Heart left ventricle (tissue), 16 donors: ENCODE measurements around the gene ASPG. TPM values are rescaled to one million over a fixed set of nuclear protein-coding genes. Genes with fewer than 3 reads are reported as not detected.

Experiments
- ATAC-seq, 4 donors: fragments of 200-7000 bp; cut with Tn5 transposase; one replicate each; pipeline ENCODE4 v1.9.1; 2020 to 2022; ENCODE audit warnings: moderate library complexity in 4 of 4, mild to moderate bottlenecking in 3 of 4, moderate number of reproducible peaks in 1 of 4
- DNase-seq, 5 donors: peaks; one replicate each; pipeline ENCODE4 v3.0.0-alpha.2; 2020
- H3K27ac ChIP-seq, 12 donors: fragments of 200-600 bp; sonication (generic) in 4 of 12; one replicate each; pipeline versions ENCODE4 v1.5.0 to v1.8.0; 2016 to 2022; ENCODE audit warnings: mild to moderate bottlenecking in 2 of 12
- H3K27me3 ChIP-seq, 9 donors: fragments of 200-600 bp; sonication (generic) in 2 of 9; one replicate each; pipeline versions ENCODE4 v1.5.1 to v1.8.0; 2016 to 2022; ENCODE audit warnings: mild to moderate bottlenecking in 3 of 9
- H3K36me3 ChIP-seq, 9 donors: fragments of 200-600 bp; sonication (generic) in 2 of 9; one replicate each; pipeline versions ENCODE4 v1.5.0 to v1.8.0; 2018 to 2022; ENCODE audit warnings: mild to moderate bottlenecking in 2 of 9
- H3K4me1 ChIP-seq, 12 donors: fragments of 200-600 bp; sonication (generic) in 4 of 12; one replicate each; pipeline versions ENCODE4 v1.5.0 to v1.8.0; 2016 to 2022; ENCODE audit warnings: mild to moderate bottlenecking in 3 of 12
- H3K4me3 ChIP-seq, 12 donors: fragments of 200-600 bp; sonication (generic) in 4 of 12; one replicate each; pipeline versions ENCODE4 v1.5.0 to v1.8.0; 2017 to 2022; ENCODE audit warnings: mild to moderate bottlenecking in 9 of 12, moderate library complexity in 4 of 12
- H3K9me3 ChIP-seq, 12 donors: fragments of 200-600 bp; sonication (generic) in 4 of 12; one replicate each; pipeline versions ENCODE4 v1.5.0 to v1.8.0; 2016 to 2022; ENCODE audit warnings: mild to moderate bottlenecking in 1 of 12
- POLR2A ChIP-seq, 2 donors: fragments of 450-650 bp; IDR thresholded peaks; one replicate each; pipeline ENCODE4 v1.6.1; 2017; ENCODE audit warnings: antibody characterized with exemption in 2 of 2, mild to moderate bottlenecking in 2 of 2, moderate library complexity in 2 of 2
- WGBS, 4 donors: extraction: QIAGEN DNeasy Blood & Tissue Kit in 2 of 4; methylation state at CpG; one replicate each; pipeline versions ENCODE4 v1.1.5 to v1.1.7; 2013 to 2018; 5-methylcytosine and 5-hydroxymethylcytosine counted together
- intact Hi-C, 10 donors: fragments of 100-400 bp; cut with DNase I; formaldehyde crosslinking; loops; one replicate each; pipeline versions ENCODE4 v1.11.1 to v1.14.2; 2022
- polyA plus RNA-seq, 2 donors: library from polyadenylated mRNA; stranded (reverse); fragments of 200-250 nt; gene quantifications; one replicate each; pipeline ENCODE4 v1.2.3, GENCODE V29; 2013
- total RNA-seq, 9 donors: library from RNA; depleted of rRNA in 2 of 9; stranded (reverse); fragments of >200 nt in 2 of 9; fragmentation: NEBNext Ultra II Directional in 3 of 9; extraction: Animal tissue kit (Norgen Biotek cat#: 25700) in 3 of 9; gene quantifications; one replicate each; pipeline versions ENCODE4 v1.1.0 to v1.2.4, GENCODE V29; 2016 to 2023
- TF ChIP-seq, protein P1 (sequence below), 12 donors: fragments of 200-600 bp; sonication (generic) in 4 of 12; IDR thresholded peaks; one replicate each; pipeline versions ENCODE4 v1.5.0 to v1.8.0; 2018 to 2022; ENCODE audit warnings: antibody characterized with exemption in 12 of 12, mild to moderate bottlenecking in 5 of 12
- donor health status: ischemic (EF 13 %, LVEDD 7.1; RV severe dilation, severe dysfunction).
- donor health status: healthy with polysubstance abuse.
- donor health status: DM: no; HTN: yes; CAD: no.
- donor health status: DM: no; HTN: no; CAD: no.
- donor health status: ischemic (EF 25% LVEDD 6.9; RV normal size, moderate dysfunction).
- donor health status: ischemic (EF 25% LVEDD 5.7; RV mildly dilated, moderate dysfunction).
- donor health status: healthy.
- donor health status: DM: yes; HTN: yes; CAD: no.
- donor health status: ischemic (EF 35%, LVEDD 5.7; RV mildly dilated, moderate dysfunction).
- donor health status: nonischemic (EF 11% LVEDD 7.7; RV severe dilation, severe dysfunction).
- donor health status: DM: yes; HTN: yes; CAD: no.
- donor health status: PGD.
- donor health status: ischemic (EF 29% LVEDD 5.4; RV normal size, mild dysfunction).
- donor health status: nonischemic (EF 23%, LVEDD 6.1; RV moderate dilation, normal function).

The ASPG gene
- total and polyA plus RNA-seq, 11 donors = 3.2 to 54.6 (median 16.3) TPM

- 67 to 87% (median 75%) methylated on average over 8 to 11 of the region's 11 CpGs for WGBS, 4 donors
- Histone ChIP-seq H3K4me1 (peaks cover 0 to 6% (median 0%) of the 10 kb centered on the region in 12 donors), H3K27ac (no peak overlapping the region), H3K36me3 (no peaks in the 10 kb centered on the region), H3K27me3 (peaks cover 0 to 16% (median 0%) of the 10 kb centered on the region in 9 donors), H3K9me3 (peaks cover 0 to 5% (median 0%) of the 10 kb centered on the region in 12 donors), H3K4me3 (no peak overlapping the region)
- intact Hi-C loops = loop anchor here in 2 of 10 donors (5.0 kb wide), 3 partner anchors 39 to 549 kb away; no protein-coding TSS in a partner anchor
- no peak for ATAC-seq
- TF ChIP-seq, protein P1, sequence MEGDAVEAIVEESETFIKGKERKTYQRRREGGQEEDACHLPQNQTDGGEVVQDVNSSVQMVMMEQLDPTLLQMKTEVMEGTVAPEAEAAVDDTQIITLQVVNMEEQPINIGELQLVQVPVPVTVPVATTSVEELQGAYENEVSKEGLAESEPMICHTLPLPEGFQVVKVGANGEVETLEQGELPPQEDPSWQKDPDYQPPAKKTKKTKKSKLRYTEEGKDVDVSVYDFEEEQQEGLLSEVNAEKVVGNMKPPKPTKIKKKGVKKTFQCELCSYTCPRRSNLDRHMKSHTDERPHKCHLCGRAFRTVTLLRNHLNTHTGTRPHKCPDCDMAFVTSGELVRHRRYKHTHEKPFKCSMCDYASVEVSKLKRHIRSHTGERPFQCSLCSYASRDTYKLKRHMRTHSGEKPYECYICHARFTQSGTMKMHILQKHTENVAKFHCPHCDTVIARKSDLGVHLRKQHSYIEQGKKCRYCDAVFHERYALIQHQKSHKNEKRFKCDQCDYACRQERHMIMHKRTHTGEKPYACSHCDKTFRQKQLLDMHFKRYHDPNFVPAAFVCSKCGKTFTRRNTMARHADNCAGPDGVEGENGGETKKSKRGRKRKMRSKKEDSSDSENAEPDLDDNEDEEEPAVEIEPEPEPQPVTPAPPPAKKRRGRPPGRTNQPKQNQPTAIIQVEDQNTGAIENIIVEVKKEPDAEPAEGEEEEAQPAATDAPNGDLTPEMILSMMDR (IDR thresholded peaks at IDR 0.05) = no peak
- TF ChIP-seq POLR2A (IDR thresholded peaks at IDR 0.05) = no peak
- peak in 2 of 5 donors; percentile 22 to 55 for DNase-seq
Measured at GRCh38 chr14:104092931-104093365, 7.4 kb downstream of the ASPG start.

- intact Hi-C loops = loop anchor here in 2 of 10 donors (5.0 kb wide), 3 partner anchors 39 to 549 kb away; no protein-coding TSS in a partner anchor
- ATAC-seq (peak in 1 of 4 donors; percentile 10), DNase-seq (peak in 3 of 5 donors; percentile 18 to 59 (median 28))
- peaks cover 0 to 16% (median 0%) of the 10 kb centered on the region in 9 donors for H3K27me3 ChIP-seq
- H3K4me1 ChIP-seq = peaks cover 0 to 6% (median 0%) of the 10 kb centered on the region in 12 donors
- H3K4me3 ChIP-seq = no peak overlapping the region
- no peak for TF ChIP-seq POLR2A (IDR thresholded peaks at IDR 0.05)
- TF ChIP-seq, protein P1 (IDR thresholded peaks at IDR 0.05) = no peak
- peaks cover 0 to 5% (median 0%) of the 10 kb centered on the region in 12 donors for H3K9me3 ChIP-seq
- H3K27ac ChIP-seq = no peak overlapping the region
- no peaks in the 10 kb centered on the region for H3K36me3 ChIP-seq
- 62 to 70% (median 64%) methylated on average over 18 of the region's 18 CpGs for WGBS, 4 donors
Measured at GRCh38 chr14:104093366-104094055, 8.0 kb downstream of the ASPG start.

- ATAC-seq = no peak
- H3K27me3 ChIP-seq = peaks cover 0 to 16% (median 0%) of the 10 kb centered on the region in 9 donors
Measured at GRCh38 chr14:104094056-104094708, 8.7 kb downstream of the ASPG start.

More at GRCh38 chr14:104094056-104094708, 8.7 kb downstream of the ASPG start:
- peaks cover 0 to 6% (median 0%) of the 10 kb centered on the region in 12 donors for H3K4me1 ChIP-seq
- H3K4me3 ChIP-seq = no peak overlapping the region
- intact Hi-C loops = loop anchor here in 2 of 10 donors (5.0 kb wide), 3 partner anchors 38 to 548 kb away; no protein-coding TSS in a partner anchor
- no peaks in the 10 kb centered on the region for H3K36me3 ChIP-seq
- WGBS, 4 donors = 56 to 68% (median 63%) methylated on average over 19 to 20 of the region's 20 CpGs
- H3K9me3 ChIP-seq = peaks cover 0 to 5% (median 0%) of the 10 kb centered on the region in 12 donors
- H3K27ac ChIP-seq = no peak overlapping the region
- TF ChIP-seq POLR2A (IDR thresholded peaks at IDR 0.05) = no peak
- TF ChIP-seq, protein P1 (IDR thresholded peaks at IDR 0.05) = no peak
- DNase-seq = peak in 1 of 5 donors; percentile 18
